HG03342 (cell line): Measurements from ENCODE around the gene RPL3.

Experiments
- ATAC-seq: cut with Tn5 transposase; IDR thresholded peaks from one replicate; pipeline ENCODE4 v1.9.1; 2021; ENCODE audit warnings: mild to moderate bottlenecking, moderate library complexity; ENCODE audit not compliant: unreplicated experiment

The RPL3 gene

GRCh38 chr22:39265143-39265886 is 54.1 kb downstream of the RPL3 start:
- ATAC-seq, result no peak

GRCh38 chr22:39264349-39265038 is 54.9 kb downstream of the RPL3 start:
- no peak for ATAC-seq

- no peak for ATAC-seq
Observed at GRCh38 chr22:39263626-39264348, 55.6 kb downstream of the RPL3 start.
